ENCODE measurements around the gene ADCY3. TPM values are rescaled to one million over a fixed set of nuclear protein-coding genes. Genes with fewer than 3 reads are reported as not detected.

The ADCY3 gene
- polyA plus RNA-seq, 1 donor (not counting 4 experiments of a cell fraction or from before 2014, with no cell fraction given) = 33.2 TPM

DNA sequence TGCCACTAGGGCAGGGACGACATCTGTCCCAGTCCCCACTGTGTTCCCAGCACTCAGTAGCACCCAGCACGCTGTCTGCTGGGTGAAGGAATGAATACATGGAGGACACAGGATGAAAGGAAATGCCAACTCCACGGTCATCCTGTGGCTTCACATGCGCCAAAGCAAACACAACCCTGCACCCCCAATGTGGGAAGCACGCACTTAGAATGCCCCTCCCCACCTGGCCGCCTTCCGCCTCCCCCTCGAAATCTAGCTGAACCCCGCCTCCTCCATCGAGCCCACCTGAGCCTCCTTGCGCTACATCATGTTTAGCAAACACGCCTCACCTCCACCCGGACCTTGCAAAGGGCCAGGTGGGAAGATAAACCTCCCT lies 33.9 kb downstream of the ADCY3 start:
- Histone ChIP-seq H3K36me3 (ENCODE audit: control insufficient read depth in 2 of 2, extremely low read depth in 1 of 2, insufficient read depth in 2 of 2, low read length in 2 of 2) (peaks cover 0 to 4% of the 10 kb centered on the region in 2 experiments), H4K20me1 (ENCODE audit: control insufficient read depth, extremely low read depth, insufficient read depth, low read length) (no peaks in the 10 kb centered on the region), H3K4me2 (ENCODE audit: control insufficient read depth, extremely low read depth, insufficient read depth, low read depth, low read length) (no peak overlapping the region), H3K4me1 (ENCODE audit: control insufficient read depth, extremely low read depth, insufficient read depth, low read length) (no peaks in the 10 kb centered on the region), H3K27me3 (ENCODE audit: control insufficient read depth, extremely low read depth, insufficient read depth, low read length) (no peaks in the 10 kb centered on the region), H3K4me3 (ENCODE audit: control insufficient read depth in 2 of 3, extremely low read depth in 1 of 3, insufficient read depth in 2 of 3, low read depth in 1 of 3, low read length in 3 of 3) (no peak overlapping the region), H3K79me2 (ENCODE audit: control insufficient read depth, insufficient read depth, low read length) (no peaks in the 10 kb centered on the region), H3K27ac (ENCODE audit: control insufficient read depth, insufficient read depth, low read length) (no peak overlapping the region), H2AFZ (ENCODE audit: control insufficient read depth, low read length) (no peak overlapping the region), H3K9me3 (ENCODE audit: control insufficient read depth, low read depth, low read length) (no peaks in the 10 kb centered on the region), H3K9ac (ENCODE audit: control insufficient read depth, extremely low read depth, insufficient read depth, low read length) (no peak overlapping the region), H3K9me1 (ENCODE audit: control insufficient read depth, extremely low read depth, insufficient read depth, low read length) (no peaks in the 10 kb centered on the region)
- DNase-seq (ENCODE audit: low read depth, low spot score) = no peak
- dilution Hi-C loops (cut with MboI; ENCODE audit: extremely low pct_ligation_motif_present, low sequenced_read_pairs) = no loop called here
- FAIRE-seq = no peak
- TF ChIP-seq, protein P1, sequence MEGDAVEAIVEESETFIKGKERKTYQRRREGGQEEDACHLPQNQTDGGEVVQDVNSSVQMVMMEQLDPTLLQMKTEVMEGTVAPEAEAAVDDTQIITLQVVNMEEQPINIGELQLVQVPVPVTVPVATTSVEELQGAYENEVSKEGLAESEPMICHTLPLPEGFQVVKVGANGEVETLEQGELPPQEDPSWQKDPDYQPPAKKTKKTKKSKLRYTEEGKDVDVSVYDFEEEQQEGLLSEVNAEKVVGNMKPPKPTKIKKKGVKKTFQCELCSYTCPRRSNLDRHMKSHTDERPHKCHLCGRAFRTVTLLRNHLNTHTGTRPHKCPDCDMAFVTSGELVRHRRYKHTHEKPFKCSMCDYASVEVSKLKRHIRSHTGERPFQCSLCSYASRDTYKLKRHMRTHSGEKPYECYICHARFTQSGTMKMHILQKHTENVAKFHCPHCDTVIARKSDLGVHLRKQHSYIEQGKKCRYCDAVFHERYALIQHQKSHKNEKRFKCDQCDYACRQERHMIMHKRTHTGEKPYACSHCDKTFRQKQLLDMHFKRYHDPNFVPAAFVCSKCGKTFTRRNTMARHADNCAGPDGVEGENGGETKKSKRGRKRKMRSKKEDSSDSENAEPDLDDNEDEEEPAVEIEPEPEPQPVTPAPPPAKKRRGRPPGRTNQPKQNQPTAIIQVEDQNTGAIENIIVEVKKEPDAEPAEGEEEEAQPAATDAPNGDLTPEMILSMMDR (optimal IDR thresholded peaks at IDR 0.05 in 1 of 3, IDR thresholded peaks at IDR 0.05 in 1 of 3, conservative IDR thresholded peaks at IDR 0.05 in 1 of 3; ENCODE audit: extremely low read depth in 1 of 3, insufficient read depth in 2 of 3, low read length in 3 of 3) = no peak

DNA sequence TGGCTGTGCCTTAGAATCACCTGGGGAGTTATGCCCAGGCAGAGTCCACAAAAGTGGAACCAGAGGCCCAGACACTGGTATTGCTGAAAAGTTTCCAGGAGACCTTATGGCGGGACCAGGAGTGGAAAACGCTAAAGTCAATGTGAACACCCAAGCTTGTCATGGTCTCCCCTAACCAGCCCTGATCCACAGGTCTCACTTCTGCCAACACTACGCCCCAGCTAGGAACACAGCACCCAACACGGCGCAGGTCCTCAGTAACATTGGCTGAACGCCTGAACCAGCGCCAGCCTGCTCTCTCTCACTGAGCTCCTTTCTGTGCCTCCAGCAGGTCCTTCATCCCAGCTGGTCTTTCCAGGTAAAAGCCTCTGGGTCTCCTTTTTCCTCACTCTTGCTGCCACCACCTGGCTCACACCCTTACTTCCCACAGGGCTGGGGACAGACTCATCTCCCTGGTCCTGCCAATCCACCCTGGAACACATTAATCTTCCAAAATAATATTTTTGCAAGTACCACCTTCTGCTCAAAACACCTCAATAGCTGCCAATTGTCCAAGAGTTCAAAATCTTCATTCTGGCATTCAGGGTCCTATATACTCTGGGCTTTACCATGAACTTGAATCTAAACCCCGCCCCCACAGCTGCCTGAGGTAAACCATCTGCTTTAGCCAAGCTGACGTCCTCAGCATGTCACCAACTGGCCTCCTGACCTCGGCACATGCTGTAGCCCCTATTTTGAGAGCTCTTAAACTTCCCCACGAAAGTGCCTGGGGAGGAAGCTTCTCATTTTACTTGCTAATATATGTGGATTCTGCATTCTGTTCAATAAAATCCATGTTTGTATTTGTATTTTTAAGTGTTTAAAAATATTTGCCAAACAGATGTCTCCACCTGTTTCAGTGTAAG lies 34.6 kb downstream of the ADCY3 start:
- no peaks in the 10 kb centered on the region for H3K79me2 ChIP-seq (ENCODE audit: control insufficient read depth, insufficient read depth, low read length)
- no peak for DNase-seq (ENCODE audit: low read depth, low spot score)
- no peak overlapping the region for H3K4me2 ChIP-seq (ENCODE audit: control insufficient read depth, extremely low read depth, insufficient read depth, low read depth, low read length)
- H3K4me1 ChIP-seq (ENCODE audit: control insufficient read depth, extremely low read depth, insufficient read depth, low read length) = no peaks in the 10 kb centered on the region
- H3K4me3 ChIP-seq (ENCODE audit: control insufficient read depth in 2 of 3, extremely low read depth in 1 of 3, insufficient read depth in 2 of 3, low read depth in 1 of 3, low read length in 3 of 3) = no peak overlapping the region
- peaks cover 0 to 4% of the 10 kb centered on the region in 2 experiments for H3K36me3 ChIP-seq (ENCODE audit: control insufficient read depth in 2 of 2, extremely low read depth in 1 of 2, insufficient read depth in 2 of 2, low read length in 2 of 2)
- H3K9me1 ChIP-seq (ENCODE audit: control insufficient read depth, extremely low read depth, insufficient read depth, low read length) = no peaks in the 10 kb centered on the region
- no peak overlapping the region for H2AFZ ChIP-seq (ENCODE audit: control insufficient read depth, low read length)
- FAIRE-seq = no peak
- no peak for TF ChIP-seq EZH2 (IDR thresholded peaks at IDR 0.05; ENCODE audit: low read length)
- TF ChIP-seq, protein P1 (optimal IDR thresholded peaks at IDR 0.05 in 1 of 3, IDR thresholded peaks at IDR 0.05 in 1 of 3, conservative IDR thresholded peaks at IDR 0.05 in 1 of 3; ENCODE audit: extremely low read depth in 1 of 3, insufficient read depth in 2 of 3, low read length in 3 of 3) = no peak
- no peaks in the 10 kb centered on the region for H3K9me3 ChIP-seq (ENCODE audit: control insufficient read depth, low read depth, low read length)
- no peak overlapping the region for H3K9ac ChIP-seq (ENCODE audit: control insufficient read depth, extremely low read depth, insufficient read depth, low read length)
- dilution Hi-C loops (cut with MboI; ENCODE audit: extremely low pct_ligation_motif_present, low sequenced_read_pairs) = no loop called here
- no peaks in the 10 kb centered on the region for H4K20me1 ChIP-seq (ENCODE audit: control insufficient read depth, extremely low read depth, insufficient read depth, low read length)
- no peak overlapping the region for H3K27ac ChIP-seq (ENCODE audit: control insufficient read depth, insufficient read depth, low read length)
- no peaks in the 10 kb centered on the region for H3K27me3 ChIP-seq (ENCODE audit: control insufficient read depth, extremely low read depth, insufficient read depth, low read length)

Measured in keratinocyte (primary cell).